NCI-H1694 treated with DMSO at 0.1 percent for 48 hours (cell line): ENCODE measurements around the gene MED29.
"Not testable (repeated sequence)": the region's sequence is repeated elsewhere in the genome, so short reads cannot be mapped to it uniquely, and the experiment has no call there.

ENCODE experiments used
- DNase-seq: peaks from one replicate; lab custom pipeline; 2025; lab: John Stamatoyannopoulos, UW

The MED29 gene

GRCh38 chr19:39372047-39372802, 19.0 kb upstream of the MED29 start:
- DNase-seq, result no peak

GRCh38 chr19:39372941-39373340, 18.2 kb upstream of the MED29 start:
- DNase-seq, result no peak

GRCh38 chr19:39375929-39376328, 15.2 kb upstream of the MED29 start:
- DNase-seq, result no peak

GRCh38 chr19:39377373-39378362, 13.5 kb upstream of the MED29 start:
- no peak for DNase-seq

GRCh38 chr19:39379366-39379765, 11.8 kb upstream of the MED29 start:
- DNase-seq, result not testable (repeated sequence)

GRCh38 chr19:39379865-39380396, 11.2 kb upstream of the MED29 start:
- DNase-seq, result no peak

- DNase-seq, result no peak
Observed at GRCh38 chr19:39380521-39381502, 10.4 kb upstream of the MED29 start.

GRCh38 chr19:39381910-39382611, 9.1 kb upstream of the MED29 start:
- DNase-seq, result no peak

- DNase-seq, result no peak
Observed at GRCh38 chr19:39382991-39383828, 8.0 kb upstream of the MED29 start.

GRCh38 chr19:39384839-39385568, 6.2 kb upstream of the MED29 start:
- no peak for DNase-seq

- no peak for DNase-seq
Observed at GRCh38 chr19:39385629-39386411, 5.4 kb upstream of the MED29 start.

- no peak for DNase-seq
Observed at GRCh38 chr19:39386557-39386956, 4.6 kb upstream of the MED29 start.

GRCh38 chr19:39388657-39389056, 2.5 kb upstream of the MED29 start:
- DNase-seq, result no peak

- DNase-seq, result no peak
Observed at GRCh38 chr19:39389631-39390414, 1.4 kb upstream of the MED29 start.

- no peak for DNase-seq
Observed at GRCh38 chr19:39390451-39390750, 777 bp upstream of the MED29 start.

GRCh38 chr19:39397360-39398296, 6.5 kb downstream of the MED29 start:
- peak; percentile 73 for DNase-seq
